Upper lobe of left lung (tissue), 4 donors: ENCODE data around the gene LRG1.

Experiments used
- POLR2A ChIP-seq, 4 donors: fragments of 450-650 bp; IDR thresholded peaks; one replicate each; pipeline ENCODE4 v1.5.1; 2016 to 2017; ENCODE audit warnings: antibody characterized with exemption in 4 of 4, mild to moderate bottlenecking in 2 of 4
- TF ChIP-seq, protein P1 (sequence below), 6 experiments: fragments of 450-650 bp in 4 of 6; fragments of 200-600 bp in 2 of 6; sonication (generic) in 2 of 6; IDR thresholded peaks; one replicate each; pipeline ENCODE4 v1.5.1; 2016 to 2019; ENCODE audit warnings: antibody characterized with exemption in 6 of 6

DNA sequence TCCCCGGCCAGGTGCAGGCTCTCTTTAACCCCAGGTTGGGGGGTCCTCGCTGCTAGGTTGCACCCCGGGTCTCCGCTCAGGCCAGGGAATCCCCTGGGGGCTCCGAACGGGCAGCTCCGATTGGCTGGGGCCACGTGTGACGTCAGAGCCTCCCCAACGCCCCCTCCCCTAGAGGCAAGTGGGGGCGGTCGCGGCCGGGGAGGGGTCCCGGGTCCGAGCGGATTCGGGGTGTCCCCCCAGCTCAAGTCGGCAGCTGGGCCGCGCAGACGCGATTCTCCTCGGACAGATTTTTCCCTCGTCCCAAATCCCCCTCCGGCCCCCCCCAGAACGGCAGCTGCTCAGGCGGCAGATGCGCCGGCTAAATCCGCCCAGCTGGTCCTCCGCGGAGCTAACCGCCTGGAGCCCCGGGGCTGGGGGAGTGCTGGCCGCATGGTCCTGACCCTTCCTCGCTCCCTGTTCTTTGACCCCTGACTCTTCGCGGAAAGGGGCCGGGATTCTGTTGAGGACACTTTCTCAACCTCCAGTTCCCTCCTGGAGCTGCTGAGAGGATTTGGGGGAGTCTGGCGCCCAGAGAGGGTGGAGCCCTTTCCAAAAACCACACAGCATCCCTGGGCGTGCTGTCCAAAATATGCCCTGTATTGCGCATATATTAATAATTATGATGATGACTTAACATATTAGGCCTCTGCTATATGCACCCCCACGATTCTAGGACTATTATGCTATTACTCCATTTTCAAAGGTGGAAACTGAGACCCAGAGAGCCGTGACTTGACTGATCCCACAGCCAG lies 45.0 kb upstream of the LRG1 start:
- TF ChIP-seq, protein P1, sequence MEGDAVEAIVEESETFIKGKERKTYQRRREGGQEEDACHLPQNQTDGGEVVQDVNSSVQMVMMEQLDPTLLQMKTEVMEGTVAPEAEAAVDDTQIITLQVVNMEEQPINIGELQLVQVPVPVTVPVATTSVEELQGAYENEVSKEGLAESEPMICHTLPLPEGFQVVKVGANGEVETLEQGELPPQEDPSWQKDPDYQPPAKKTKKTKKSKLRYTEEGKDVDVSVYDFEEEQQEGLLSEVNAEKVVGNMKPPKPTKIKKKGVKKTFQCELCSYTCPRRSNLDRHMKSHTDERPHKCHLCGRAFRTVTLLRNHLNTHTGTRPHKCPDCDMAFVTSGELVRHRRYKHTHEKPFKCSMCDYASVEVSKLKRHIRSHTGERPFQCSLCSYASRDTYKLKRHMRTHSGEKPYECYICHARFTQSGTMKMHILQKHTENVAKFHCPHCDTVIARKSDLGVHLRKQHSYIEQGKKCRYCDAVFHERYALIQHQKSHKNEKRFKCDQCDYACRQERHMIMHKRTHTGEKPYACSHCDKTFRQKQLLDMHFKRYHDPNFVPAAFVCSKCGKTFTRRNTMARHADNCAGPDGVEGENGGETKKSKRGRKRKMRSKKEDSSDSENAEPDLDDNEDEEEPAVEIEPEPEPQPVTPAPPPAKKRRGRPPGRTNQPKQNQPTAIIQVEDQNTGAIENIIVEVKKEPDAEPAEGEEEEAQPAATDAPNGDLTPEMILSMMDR (IDR thresholded peaks at IDR 0.05): no peak
- TF ChIP-seq POLR2A (IDR thresholded peaks at IDR 0.05): no peak
